HepG2 (cell line): Measurements from ENCODE around the gene GYG1. TPM values are rescaled to one million over a fixed set of nuclear protein-coding genes. Genes with fewer than 3 reads are reported as not detected.

Experiments
- ATAC-seq: fragments of 200-7000 bp; cut with Tn5 transposase; 3 replicates; pipeline ENCODE4 v1.9.1; 2020; ENCODE audit warnings: mild to moderate bottlenecking, moderate library complexity
- BruUV-seq: library from RNA; stranded (reverse); fragments of 400-500 nt; replicated peaks from 2 replicates; lab custom pipeline; 2021; lab: Mats Ljungman, UMichigan
- CTCF ChIA-PET: fragments of 300-600 bp; formaldehyde crosslinking; extraction: SDS; loops from one replicate; lab custom pipeline; 2021; ENCODE audit warnings: low total read pairs, inconsistent platforms, low intra/inter-chr PET ratio; lab: Yijun Ruan, JAX
- POLR2A ChIA-PET: fragments of 350-600 bp; sonication (Branson Sonifier 250); formaldehyde crosslinking; loops from one replicate; lab custom pipeline; 2020; ENCODE audit warnings: antibody characterized with exemption, inconsistent platforms; lab: Yijun Ruan, JAX
- DNase-seq: peaks from one replicate; pipeline ENCODE4 v3.0.0-alpha.2; 2015; ENCODE audit warnings: low spot score
- FAIRE-seq: peaks from 3 replicates; lab custom pipeline; 2011; peaks lifted over from hg19 to GRCh38; lab: Jason Lieb, UNC
- H2AFZ ChIP-seq: one replicate; pipeline ENCODE4 v1.6.1; 2011; ENCODE audit warnings: low read length, inconsistent platforms
- H3K27ac ChIP-seq: fragments of 300-600 bp; 3 replicates; pipeline ENCODE4 v1.8.0; 2011; ENCODE audit warnings: mixed run types, mild to moderate bottlenecking, mixed read lengths, low read length, inconsistent platforms; ENCODE audit not compliant: insufficient read depth; ENCODE audit errors: extremely low read length
- H3K27me3 ChIP-seq, 2 experiments: fragments of 200-600 bp in 1 of 2; 2 replicates in 1 of 2; 3 replicates in 1 of 2; pipeline versions ENCODE4 v1.6.0 to v1.8.0; 2011; ENCODE audit warnings: low read length in 2 of 2, mild to moderate bottlenecking in 2 of 2, moderate library complexity in 2 of 2, inconsistent platforms in 1 of 2; ENCODE audit not compliant: insufficient read depth in 2 of 2, control insufficient read depth in 1 of 2
- H3K36me3 ChIP-seq, 2 experiments: fragments of 200-600 bp in 1 of 2; replicated peaks in 1 of 2; 2 replicates in 1 of 2; 3 replicates in 1 of 2; pipeline versions ENCODE4 v1.5.1 to v1.8.0; 2011; ENCODE audit warnings: low read length in 2 of 2, inconsistent platforms in 1 of 2; ENCODE audit not compliant: insufficient read depth in 2 of 2, control insufficient read depth in 1 of 2
- H3K4me1 ChIP-seq: 2 replicates; pipeline ENCODE4 v1.5.1; 2012; ENCODE audit warnings: low read length, inconsistent platforms; ENCODE audit not compliant: insufficient read depth
- H3K4me2 ChIP-seq: 2 replicates; pipeline ENCODE4 v1.6.0; 2011; ENCODE audit warnings: low read depth, low read length, inconsistent platforms
- H3K4me3 ChIP-seq, 3 experiments: fragments of 200-600 bp in 1 of 3; sonication (generic), shearing (Covaris generic) in 1 of 3; replicated peaks in 1 of 3; 2 replicates each; pipeline ENCODE4 v1.5.1; 2011 to 2016; ENCODE audit warnings: low read length in 3 of 3, inconsistent platforms in 2 of 3, low read depth in 2 of 3, mild to moderate bottlenecking in 2 of 3, control low read depth in 1 of 3, mixed read lengths in 1 of 3; ENCODE audit not compliant: insufficient read depth in 1 of 3
- H3K79me2 ChIP-seq: one replicate; pipeline ENCODE4 v1.6.1; 2011; ENCODE audit warnings: low read length, inconsistent platforms; ENCODE audit not compliant: insufficient read depth
- H3K9ac ChIP-seq: 2 replicates; pipeline ENCODE4 v1.6.0; 2011; ENCODE audit warnings: mild to moderate bottlenecking, low read depth, low read length, inconsistent platforms; ENCODE audit not compliant: insufficient read depth
- H3K9me3 ChIP-seq: 2 replicates; pipeline ENCODE4 v1.5.1; 2012; ENCODE audit warnings: mild to moderate bottlenecking, low read length
- H4K20me1 ChIP-seq: 2 replicates; pipeline ENCODE4 v1.6.0; 2011; ENCODE audit warnings: inconsistent platforms, mild to moderate bottlenecking, low read length, moderate library complexity; ENCODE audit not compliant: insufficient read depth
- AKAP8 ChIP-seq: sonication (generic); formaldehyde crosslinking; IDR thresholded peaks from 2 replicates; pipeline ENCODE4 v1.5.1; 2020; ENCODE audit warnings: mild to moderate bottlenecking, missing genetic modification reagents
- ATF7 ChIP-seq, 2 experiments: fragments of 450-650 bp in 1 of 2; sonication (generic) in 1 of 2; formaldehyde crosslinking in 1 of 2; IDR thresholded peaks; 2 replicates each; pipeline versions ENCODE4 v1.4.0 to v1.6.1; 2016 to 2020; ENCODE audit warnings: antibody characterized with exemption in 1 of 2, mild to moderate bottlenecking in 1 of 2, missing genetic modification reagents in 1 of 2
- DPF2 ChIP-seq: sonication (generic); formaldehyde crosslinking; IDR thresholded peaks from 2 replicates; pipeline ENCODE4 v1.4.0; 2020; ENCODE audit warnings: mild to moderate bottlenecking, low read depth, missing genetic modification reagents, borderline replicate concordance
- EP300 ChIP-seq, 3 experiments: sonication (generic) in 1 of 3; formaldehyde crosslinking in 1 of 3; IDR thresholded peaks; 2 replicates each; pipeline versions ENCODE4 v1.5.1 to v1.6.1; 2011 to 2020; ENCODE audit warnings: low read depth in 2 of 3, low read length in 2 of 3, borderline replicate concordance in 1 of 3, improper control_type of control experiment in 1 of 3, mild to moderate bottlenecking in 1 of 3, missing genetic modification reagents in 1 of 3, moderate library complexity in 1 of 3
- KDM5A ChIP-seq: fragments of 200-600 bp; sonication (generic); IDR thresholded peaks from 2 replicates; pipeline ENCODE4 v1.7.0; 2018; ENCODE audit warnings: antibody characterized with exemption, mild to moderate bottlenecking, low read length, borderline replicate concordance
- MAZ ChIP-seq, 2 experiments: sonication (generic) in 1 of 2; formaldehyde crosslinking in 1 of 2; IDR thresholded peaks; 2 replicates each; pipeline versions ENCODE4 v1.5.0 to v1.6.1; 2012 to 2020; ENCODE audit warnings: low read depth in 2 of 2, mild to moderate bottlenecking in 2 of 2, borderline replicate concordance in 1 of 2, improper control_type of control experiment in 1 of 2, low read length in 1 of 2, missing genetic modification reagents in 1 of 2, moderate library complexity in 1 of 2
- MEIS2 ChIP-seq: sonication (generic); formaldehyde crosslinking; IDR thresholded peaks from 2 replicates; pipeline ENCODE4 v1.9.0; 2021; ENCODE audit warnings: mild to moderate bottlenecking, missing genetic modification reagents
- POLR2A ChIP-seq, 2 experiments: IDR thresholded peaks; 2 replicates each; pipeline ENCODE4 v1.6.1; 2011; ENCODE audit warnings: low read depth in 2 of 2, low read length in 2 of 2, mild to moderate bottlenecking in 1 of 2, moderate library complexity in 1 of 2; ENCODE audit not compliant: insufficient read depth in 1 of 2
- RCOR2 ChIP-seq: IDR thresholded peaks from 2 replicates; pipeline ENCODE4 v1.6.1; 2016; ENCODE audit warnings: missing biosample characterization, missing genetic modification reagents
- RXRA ChIP-seq: sonication (generic); formaldehyde crosslinking; IDR thresholded peaks from 2 replicates; pipeline ENCODE4 v1.5.1; 2020; ENCODE audit warnings: missing genetic modification reagents
- ZBTB20 ChIP-seq: sonication (generic); formaldehyde crosslinking; IDR thresholded peaks from 2 replicates; pipeline ENCODE4 v1.8.1; 2023; ENCODE audit warnings: missing genetic modification reagents, low read depth, mild to moderate bottlenecking, borderline replicate concordance
- ZFP36 ChIP-seq: fragments of 150-350 bp; IDR thresholded peaks from 2 replicates; pipeline ENCODE4 v1.6.1; 2018; ENCODE audit warnings: borderline replicate concordance, low read length, low read depth; ENCODE audit not compliant: partially characterized antibody
- ZFP91 ChIP-seq: sonication (generic); formaldehyde crosslinking; IDR thresholded peaks from 2 replicates; pipeline ENCODE4 v1.9.0; 2022; ENCODE audit warnings: missing genetic modification reagents, mild to moderate bottlenecking, borderline replicate concordance
- ZNF232 ChIP-seq: sonication (generic); formaldehyde crosslinking; IDR thresholded peaks from 2 replicates; pipeline ENCODE4 v1.4.0; 2020; ENCODE audit warnings: missing genetic modification reagents, borderline replicate concordance
- ZNF30 ChIP-seq: sonication (generic); formaldehyde crosslinking; IDR thresholded peaks from 2 replicates; pipeline ENCODE4 v1.5.0; 2020; ENCODE audit warnings: mild to moderate bottlenecking, missing genetic modification reagents
- ZNF792 ChIP-seq: IDR thresholded peaks from 2 replicates; pipeline ENCODE4 v1.6.1; 2016
- ZNF816 ChIP-seq: sonication (generic); formaldehyde crosslinking; IDR thresholded peaks from 2 replicates; pipeline ENCODE4 v1.8.0; 2022; ENCODE audit warnings: missing genetic modification reagents, mild to moderate bottlenecking, borderline replicate concordance
- ZNF841 ChIP-seq: sonication (generic); formaldehyde crosslinking; IDR thresholded peaks from 2 replicates; pipeline ENCODE4 v1.8.1; 2023; ENCODE audit warnings: missing genetic modification reagents, borderline replicate concordance
- WGBS: methylation state at CpG from one replicate; pipeline ENCODE4 v1.1.6; 2017; ENCODE audit warnings: low lambda C conversion rate; 5-methylcytosine and 5-hydroxymethylcytosine counted together
- in situ Hi-C: cut with HindIII; loops from 2 replicates; pipeline ENCODE4 v1.10.0; 2017; ENCODE audit warnings: low pct_unique_long_range_greater_than_20kb; ENCODE audit not compliant: extremely low pct_ligation_motif_present
- intact Hi-C: fragments of 100-400 bp; cut with micrococcal nuclease; formaldehyde crosslinking; loops from one replicate; pipeline ENCODE4 v1.10.0; 2022; ENCODE audit not compliant: unreplicated experiment
- polyA plus RNA-seq, 8 experiments: library from polyadenylated mRNA; depleted of rRNA in 3 of 8; stranded (reverse) in 7 of 8; unstranded in 1 of 8; fragments of >200 nt; fragmentation: Illumina TruSeq in 4 of 8; extraction: Trizol in 4 of 8; gene quantifications; 2 replicates each; pipeline versions ENCODE4 v1.2.1 to v1.2.3, GENCODE V29; 2011 to 2016; ENCODE audit warnings: low read depth in 4 of 8, missing spikeins in 1 of 8, mixed read lengths in 1 of 8; ENCODE audit not compliant: insufficient read depth in 1 of 8
- total RNA-seq, 5 experiments: library from RNA; depleted of rRNA; stranded (reverse); fragments of >200 nt; fragmentation: Illumina TruSeq; extraction: Trizol; gene quantifications; 2 replicates each; pipeline ENCODE4 v1.2.3, GENCODE V29; 2016; ENCODE audit warnings: low read depth in 1 of 5

Gene GYG1
- total and polyA plus RNA-seq, 2 of the 13 experiments (the other 11 are each of a cell fraction or from before 2014, with no cell fraction given), result 15.7 to 28.1 TPM

- no TSS peak for BruUV-seq
- Histone ChIP-seq H3K27ac (no peak overlapping the region), H3K4me2 (no peak overlapping the region), H3K79me2 (no peaks in the 10 kb centered on the region), H3K36me3 (peaks cover 4 to 9% of the 10 kb centered on the region in 2 experiments), H3K9me3 (no peaks in the 10 kb centered on the region), H3K9ac (no peak overlapping the region), H4K20me1 (no peaks in the 10 kb centered on the region), H3K4me3 (no peak overlapping the region), H3K27me3 (no peaks in the 10 kb centered on the region), H3K4me1 (no peaks in the 10 kb centered on the region), H2AFZ (no peak overlapping the region)
- DNase-seq, result no peak
- in situ Hi-C loops, result no loop called here
- ChIA-PET POLR2A (no interaction called here), CTCF (no interaction called here)
- no peak for ATAC-seq
- no peak for FAIRE-seq
- intact Hi-C loops, result loop anchor here (10.0 kb wide), 1 partner anchor 76 kb away; no protein-coding TSS in a partner anchor
- no peak for TF ChIP-seq ZNF816 (CRISPR knock-in tag)
- no peak for TF ChIP-seq ZFP36
- no peak for TF ChIP-seq POLR2A (IDR thresholded peaks at IDR 0.05; ENCODE audit: insufficient read depth in 1 of 2, low read depth in 2 of 2, low read length in 2 of 2)
- no peak for TF ChIP-seq ZNF792 (CRISPR knock-in tag)
- no peak for TF ChIP-seq ZNF232 (CRISPR knock-in tag)
- no peak for TF ChIP-seq MAZ (IDR thresholded peaks at IDR 0.05; ENCODE audit: borderline replicate concordance, low read depth, low read length)
- TF ChIP-seq MAZ (CRISPR knock-in tag; IDR thresholded peaks at IDR 0.05; ENCODE audit: low read depth), result no peak
- TF ChIP-seq RCOR2 (CRISPR knock-in tag), result no peak
- TF ChIP-seq RXRA (CRISPR knock-in tag), result no peak
- no peak for TF ChIP-seq AKAP8 (CRISPR knock-in tag)
- TF ChIP-seq KDM5A, result no peak
- TF ChIP-seq ATF7 (IDR thresholded peaks at IDR 0.05), result no peak
- TF ChIP-seq ATF7 (CRISPR knock-in tag; IDR thresholded peaks at IDR 0.05), result no peak
- TF ChIP-seq DPF2 (CRISPR knock-in tag), result no peak
- no peak for TF ChIP-seq ZBTB20 (CRISPR knock-in tag)
- no peak for TF ChIP-seq EP300 (IDR thresholded peaks at IDR 0.05; ENCODE audit: low read depth in 2 of 2, low read length in 2 of 2)
- TF ChIP-seq EP300 (CRISPR knock-in tag; IDR thresholded peaks at IDR 0.05; ENCODE audit: borderline replicate concordance), result no peak
- no peak for TF ChIP-seq ZNF841
- no peak for TF ChIP-seq ZNF30 (CRISPR knock-in tag)
- TF ChIP-seq MEIS2 (CRISPR knock-in tag), result no peak
- TF ChIP-seq ZFP91 (CRISPR knock-in tag), result no peak
- 86% methylated on average over 2 of the region's 2 CpGs for WGBS
Measured at GRCh38 chr3:149031096-149031495, 39.8 kb downstream of the GYG1 start.
